Stimulated activated naive CD8-positive, alpha-beta T cell treated with anti-CD3 and anti-CD28 coated beads, Interleukin-15, Interleukin-2, amounts not matched to agents 100 ng/mL and 50 ng/mL, for 24 hours (primary cell): ENCODE data around the gene FEM1C.

ENCODE experiments used
- H3K27ac Mint-ChIP-seq: one replicate; pipeline ENCODE4 v1.8.0; 2021; ENCODE audit warnings: mild to moderate bottlenecking, mixed read lengths
- H3K27me3 Mint-ChIP-seq: one replicate; pipeline ENCODE4 v1.8.0; 2021; ENCODE audit warnings: mixed read lengths
- H3K36me3 Mint-ChIP-seq: one replicate; pipeline ENCODE4 v1.8.0; 2021; ENCODE audit warnings: low read depth, mixed read lengths
- H3K4me1 Mint-ChIP-seq: one replicate; pipeline ENCODE4 v1.8.0; 2021; ENCODE audit warnings: low read depth, mixed read lengths
- H3K4me3 Mint-ChIP-seq: one replicate; pipeline ENCODE4 v1.8.0; 2021; ENCODE audit warnings: mild to moderate bottlenecking, mixed read lengths
- H3K9me3 Mint-ChIP-seq: one replicate; pipeline ENCODE4 v1.8.0; 2021; ENCODE audit warnings: mixed read lengths

Gene FEM1C, protein sequence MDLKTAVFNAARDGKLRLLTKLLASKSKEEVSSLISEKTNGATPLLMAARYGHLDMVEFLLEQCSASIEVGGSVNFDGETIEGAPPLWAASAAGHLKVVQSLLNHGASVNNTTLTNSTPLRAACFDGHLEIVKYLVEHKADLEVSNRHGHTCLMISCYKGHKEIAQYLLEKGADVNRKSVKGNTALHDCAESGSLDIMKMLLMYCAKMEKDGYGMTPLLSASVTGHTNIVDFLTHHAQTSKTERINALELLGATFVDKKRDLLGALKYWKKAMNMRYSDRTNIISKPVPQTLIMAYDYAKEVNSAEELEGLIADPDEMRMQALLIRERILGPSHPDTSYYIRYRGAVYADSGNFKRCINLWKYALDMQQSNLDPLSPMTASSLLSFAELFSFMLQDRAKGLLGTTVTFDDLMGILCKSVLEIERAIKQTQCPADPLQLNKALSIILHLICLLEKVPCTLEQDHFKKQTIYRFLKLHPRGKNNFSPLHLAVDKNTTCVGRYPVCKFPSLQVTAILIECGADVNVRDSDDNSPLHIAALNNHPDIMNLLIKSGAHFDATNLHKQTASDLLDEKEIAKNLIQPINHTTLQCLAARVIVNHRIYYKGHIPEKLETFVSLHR

GRCh38 chr5:115544436-115545350 is at the start of gene FEM1C:
Gene FEM1C (minus strand): TSS chr5:115544775. CDS start chr5:115543493, 1,282 bp downstream.
- Mint-ChIP-seq H3K9me3 (peaks cover 7% of the 10 kb centered on the region), H3K27me3 (no peaks in the 10 kb centered on the region), H3K36me3 (peaks cover 47% of the 10 kb centered on the region), H3K27ac (peak within 1 kb of the TSS; percentile 96), H3K4me1 (peaks cover 50% of the 10 kb centered on the region), H3K4me3 (peak within 1 kb of the TSS; percentile 94)

DNA sequence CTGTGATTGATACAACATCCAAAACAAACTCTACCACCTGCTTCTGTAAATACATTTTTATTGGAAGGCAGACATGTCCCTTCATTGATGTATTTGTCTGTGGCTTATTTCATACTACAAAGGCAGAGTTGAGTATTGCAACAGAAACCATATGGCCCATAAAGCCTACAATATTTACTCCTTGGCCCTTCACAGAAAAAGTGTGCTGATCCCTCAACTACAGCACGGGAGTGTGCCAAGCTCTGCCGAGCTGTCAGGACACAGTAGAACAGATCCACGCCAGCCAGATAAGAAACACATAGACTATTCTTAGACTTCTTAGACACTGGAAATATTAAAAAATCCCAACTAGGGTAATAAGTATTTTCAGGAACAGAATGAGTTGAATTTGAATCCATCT is 44.5 kb upstream of the FEM1C start:
- Mint-ChIP-seq H3K27me3 (no peaks in the 10 kb centered on the region), H3K9me3 (no peaks in the 10 kb centered on the region), H3K27ac (no peak overlapping the region), H3K4me1 (no peaks in the 10 kb centered on the region), H3K36me3 (no peaks in the 10 kb centered on the region), H3K4me3 (no peak overlapping the region)

- no peak overlapping the region for H3K4me3 Mint-ChIP-seq
- H3K36me3 Mint-ChIP-seq, result no peaks in the 10 kb centered on the region
- H3K27me3 Mint-ChIP-seq, result no peaks in the 10 kb centered on the region
- no peak overlapping the region for H3K27ac Mint-ChIP-seq
- H3K4me1 Mint-ChIP-seq, result no peaks in the 10 kb centered on the region
- no peaks in the 10 kb centered on the region for H3K9me3 Mint-ChIP-seq
Measured at GRCh38 chr5:115588640-115589039, 44.1 kb upstream of the FEM1C start.

GRCh38 chr5:115586525-115587146 is 42.1 kb upstream of the FEM1C start:
- Mint-ChIP-seq H3K27ac (no peak overlapping the region), H3K27me3 (no peaks in the 10 kb centered on the region), H3K4me1 (no peaks in the 10 kb centered on the region), H3K9me3 (no peaks in the 10 kb centered on the region), H3K36me3 (no peaks in the 10 kb centered on the region), H3K4me3 (no peak overlapping the region)

DNA sequence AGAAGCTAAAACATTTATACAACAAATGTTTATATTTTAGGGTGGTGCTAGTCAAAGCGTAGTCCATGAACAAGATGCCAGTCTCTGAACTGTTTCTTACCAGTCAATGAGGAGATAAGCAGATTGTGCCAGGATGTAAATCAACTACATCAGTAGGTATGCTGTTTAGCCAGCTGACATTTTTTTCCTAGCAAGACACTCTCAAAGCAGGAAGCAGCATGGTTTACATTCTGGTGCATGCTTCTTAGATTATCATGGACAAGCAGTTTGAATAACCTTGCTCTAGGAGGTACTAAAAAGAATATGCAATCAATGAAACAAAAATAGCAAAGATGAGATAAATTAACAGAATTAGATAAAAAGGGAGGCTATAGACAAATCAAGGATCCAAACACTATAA is 40.7 kb upstream of the FEM1C start:
- Mint-ChIP-seq H3K36me3 (peaks cover 5% of the 10 kb centered on the region), H3K9me3 (no peaks in the 10 kb centered on the region), H3K4me3 (no peak overlapping the region), H3K27ac (no peak overlapping the region), H3K4me1 (no peaks in the 10 kb centered on the region), H3K27me3 (no peaks in the 10 kb centered on the region)

DNA sequence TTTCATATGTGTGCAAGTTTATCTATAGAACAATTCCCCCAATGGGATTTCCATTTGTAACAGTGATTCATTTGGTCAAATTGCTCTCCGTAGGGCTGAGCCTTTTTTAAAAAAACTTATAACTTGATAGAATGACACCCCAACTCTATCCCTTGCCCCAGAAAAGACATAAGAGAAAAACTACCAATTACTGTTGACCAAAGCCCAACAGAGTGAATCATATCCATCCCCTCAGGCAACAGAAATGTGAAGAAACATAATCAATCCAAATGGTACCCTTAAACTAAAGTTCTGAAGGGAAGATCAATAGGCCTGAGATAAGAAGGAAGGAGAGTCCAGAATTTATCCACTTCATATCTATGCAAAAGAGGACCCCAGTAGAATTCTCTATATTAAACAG is 39.9 kb upstream of the FEM1C start:
- H3K27ac Mint-ChIP-seq, result no peak overlapping the region
- H3K4me3 Mint-ChIP-seq, result no peak overlapping the region
- H3K27me3 Mint-ChIP-seq, result no peaks in the 10 kb centered on the region
- no peaks in the 10 kb centered on the region for H3K4me1 Mint-ChIP-seq
- H3K36me3 Mint-ChIP-seq, result peaks cover 7% of the 10 kb centered on the region
- no peaks in the 10 kb centered on the region for H3K9me3 Mint-ChIP-seq

DNA sequence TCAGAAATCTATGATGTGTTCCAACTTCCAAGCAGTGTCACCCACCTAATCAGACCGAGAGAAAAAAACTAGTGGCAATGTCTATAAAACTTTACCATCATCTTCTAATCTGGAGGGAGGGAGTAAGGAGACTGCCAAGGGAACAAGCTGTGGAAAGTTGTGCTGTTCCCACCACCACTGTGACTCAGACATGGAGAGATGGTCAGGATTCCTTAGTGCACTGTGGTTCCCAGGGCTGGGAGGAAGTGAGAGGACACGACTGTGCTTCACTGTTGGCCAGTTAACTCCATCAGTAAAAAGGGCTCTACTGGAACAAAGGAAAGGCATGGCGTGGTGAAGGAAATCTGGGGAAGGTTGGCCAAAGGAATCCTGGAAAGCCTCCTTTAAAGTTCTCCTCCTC is 38.9 kb upstream of the FEM1C start:
- Mint-ChIP-seq H3K4me1 (no peaks in the 10 kb centered on the region), H3K27me3 (no peaks in the 10 kb centered on the region), H3K9me3 (no peaks in the 10 kb centered on the region), H3K4me3 (no peak overlapping the region), H3K27ac (no peak overlapping the region), H3K36me3 (peaks cover 7% of the 10 kb centered on the region)

GRCh38 chr5:115580941-115581340 is 36.4 kb upstream of the FEM1C start:
- no peaks in the 10 kb centered on the region for H3K4me1 Mint-ChIP-seq
- no peaks in the 10 kb centered on the region for H3K27me3 Mint-ChIP-seq
- H3K4me3 Mint-ChIP-seq, result no peak overlapping the region
- no peaks in the 10 kb centered on the region for H3K9me3 Mint-ChIP-seq
- H3K36me3 Mint-ChIP-seq, result peaks cover 7% of the 10 kb centered on the region
- H3K27ac Mint-ChIP-seq, result no peak overlapping the region

- Mint-ChIP-seq H3K27ac (no peak overlapping the region), H3K36me3 (peaks cover 7% of the 10 kb centered on the region), H3K4me3 (no peak overlapping the region), H3K27me3 (no peaks in the 10 kb centered on the region), H3K4me1 (no peaks in the 10 kb centered on the region), H3K9me3 (no peaks in the 10 kb centered on the region)
Measured at GRCh38 chr5:115579747-115580173, 35.2 kb upstream of the FEM1C start.

DNA sequence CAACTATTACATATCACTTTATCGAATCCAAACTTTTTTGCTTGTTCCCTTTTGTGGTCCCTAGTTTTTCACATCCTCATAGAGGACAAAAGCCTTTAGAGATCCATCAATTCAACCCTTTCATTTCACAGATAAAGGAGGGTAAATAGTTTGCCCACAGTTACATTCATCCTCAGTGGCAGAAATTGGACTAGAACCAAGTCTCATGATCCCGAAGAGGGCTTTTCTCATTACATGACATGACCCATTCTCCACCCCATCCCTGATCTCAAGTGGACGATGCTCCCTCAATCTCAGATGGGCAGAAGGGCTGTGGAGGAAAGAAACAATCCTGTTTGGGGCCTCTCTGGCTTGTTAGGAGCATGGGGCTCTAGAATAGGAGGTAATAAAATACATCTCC is 34.6 kb upstream of the FEM1C start:
- no peaks in the 10 kb centered on the region for H3K27me3 Mint-ChIP-seq
- H3K27ac Mint-ChIP-seq, result no peak overlapping the region
- peaks cover 3% of the 10 kb centered on the region for H3K4me1 Mint-ChIP-seq
- H3K4me3 Mint-ChIP-seq, result no peak overlapping the region
- H3K9me3 Mint-ChIP-seq, result no peaks in the 10 kb centered on the region
- peaks cover 7% of the 10 kb centered on the region for H3K36me3 Mint-ChIP-seq

DNA sequence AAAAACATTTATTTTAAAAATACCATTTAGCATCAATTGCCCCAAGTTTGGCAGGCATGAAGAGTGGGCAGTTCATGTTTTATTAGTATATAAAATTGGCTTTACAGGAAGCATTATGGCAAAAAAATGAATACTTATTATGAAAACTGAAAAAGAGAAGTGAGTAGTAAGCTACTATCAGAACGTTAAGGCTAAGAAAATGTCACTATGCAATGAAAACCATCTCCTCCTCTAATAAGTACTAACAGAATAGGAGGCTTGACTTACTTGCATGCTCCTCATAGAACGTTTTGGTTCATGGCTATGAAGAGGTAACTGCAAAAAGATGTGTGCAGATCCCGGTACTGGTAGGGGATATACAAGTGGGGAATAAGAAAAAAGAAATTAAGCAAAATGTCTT is 34.1 kb upstream of the FEM1C start:
- Mint-ChIP-seq H3K27me3 (no peaks in the 10 kb centered on the region), H3K4me3 (no peak overlapping the region), H3K9me3 (no peaks in the 10 kb centered on the region), H3K27ac (no peak overlapping the region), H3K4me1 (peaks cover 4% of the 10 kb centered on the region), H3K36me3 (peaks cover 7% of the 10 kb centered on the region)

- Mint-ChIP-seq H3K4me3 (no peak overlapping the region), H3K27ac (no peak overlapping the region), H3K4me1 (peaks cover 4% of the 10 kb centered on the region), H3K36me3 (peaks cover 7% of the 10 kb centered on the region), H3K27me3 (peaks cover under 1% of the 10 kb centered on the region), H3K9me3 (no peaks in the 10 kb centered on the region)
Measured at GRCh38 chr5:115577741-115578140, 33.2 kb upstream of the FEM1C start.

- H3K27me3 Mint-ChIP-seq, result peaks cover 4% of the 10 kb centered on the region
- no peak overlapping the region for H3K4me3 Mint-ChIP-seq
- H3K9me3 Mint-ChIP-seq, result no peaks in the 10 kb centered on the region
- H3K36me3 Mint-ChIP-seq, result peaks cover 7% of the 10 kb centered on the region
- H3K4me1 Mint-ChIP-seq, result peaks cover 4% of the 10 kb centered on the region
- peak overlapping the region; percentile 45 for H3K27ac Mint-ChIP-seq
Measured at GRCh38 chr5:115577329-115577728, 32.8 kb upstream of the FEM1C start.

DNA sequence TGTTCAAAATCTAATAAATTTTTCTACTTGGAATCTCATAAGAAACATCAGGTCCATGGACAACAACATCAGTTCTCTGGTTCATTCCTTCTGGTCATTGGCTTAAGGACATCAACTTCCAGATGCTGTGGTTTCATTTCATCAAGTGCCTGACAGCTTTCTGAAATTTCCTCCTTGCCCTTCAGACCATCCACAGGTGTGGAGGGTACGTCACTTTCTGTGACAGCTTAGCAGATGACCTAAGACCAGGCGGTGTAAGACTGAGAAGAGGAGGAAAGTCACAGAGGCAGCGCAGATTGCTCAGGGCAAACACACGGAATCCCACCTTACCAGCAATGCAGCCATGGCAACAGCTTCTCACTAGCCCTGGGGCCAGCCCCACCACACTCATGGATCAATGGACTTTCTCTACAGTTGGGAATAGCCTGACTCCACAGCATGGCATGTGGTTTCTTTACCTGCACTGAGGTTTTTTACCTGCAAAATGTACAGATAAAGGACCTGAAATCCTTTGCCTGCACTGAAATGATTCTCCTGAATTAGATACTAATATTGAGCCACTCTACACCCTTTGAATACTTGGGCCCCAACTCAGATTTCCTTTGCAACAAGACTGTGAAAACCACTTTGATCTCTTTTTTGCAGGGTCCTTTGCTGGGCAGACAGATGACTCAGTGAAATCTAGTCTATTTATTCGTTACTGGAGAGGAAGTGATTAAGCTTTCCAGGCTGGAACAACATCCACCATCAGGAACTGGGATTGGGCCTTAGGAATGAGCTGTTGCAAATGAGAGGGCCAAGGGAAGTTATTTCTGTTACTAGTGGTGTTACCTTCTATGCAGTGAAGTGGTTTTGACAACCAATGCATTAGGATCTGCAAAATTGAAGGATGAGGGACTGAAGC is 30.8 kb upstream of the FEM1C start:
- Mint-ChIP-seq H3K27ac (no peak overlapping the region), H3K9me3 (no peaks in the 10 kb centered on the region), H3K36me3 (peaks cover 4% of the 10 kb centered on the region), H3K27me3 (peaks cover 4% of the 10 kb centered on the region), H3K4me3 (no peak overlapping the region), H3K4me1 (peaks cover 4% of the 10 kb centered on the region)
